ENCODE measurements around the gene APOBEC3B. TPM values are rescaled to one million over a fixed set of nuclear protein-coding genes. Genes with fewer than 3 reads are reported as not detected.
"Not testable (repeated sequence)": the region's sequence is repeated elsewhere in the genome, so short reads cannot be mapped to it uniquely, and the experiment has no call there.

Gene APOBEC3B
- total RNA-seq, 1 donor from 2014 or later: 0.52 TPM

DNA sequence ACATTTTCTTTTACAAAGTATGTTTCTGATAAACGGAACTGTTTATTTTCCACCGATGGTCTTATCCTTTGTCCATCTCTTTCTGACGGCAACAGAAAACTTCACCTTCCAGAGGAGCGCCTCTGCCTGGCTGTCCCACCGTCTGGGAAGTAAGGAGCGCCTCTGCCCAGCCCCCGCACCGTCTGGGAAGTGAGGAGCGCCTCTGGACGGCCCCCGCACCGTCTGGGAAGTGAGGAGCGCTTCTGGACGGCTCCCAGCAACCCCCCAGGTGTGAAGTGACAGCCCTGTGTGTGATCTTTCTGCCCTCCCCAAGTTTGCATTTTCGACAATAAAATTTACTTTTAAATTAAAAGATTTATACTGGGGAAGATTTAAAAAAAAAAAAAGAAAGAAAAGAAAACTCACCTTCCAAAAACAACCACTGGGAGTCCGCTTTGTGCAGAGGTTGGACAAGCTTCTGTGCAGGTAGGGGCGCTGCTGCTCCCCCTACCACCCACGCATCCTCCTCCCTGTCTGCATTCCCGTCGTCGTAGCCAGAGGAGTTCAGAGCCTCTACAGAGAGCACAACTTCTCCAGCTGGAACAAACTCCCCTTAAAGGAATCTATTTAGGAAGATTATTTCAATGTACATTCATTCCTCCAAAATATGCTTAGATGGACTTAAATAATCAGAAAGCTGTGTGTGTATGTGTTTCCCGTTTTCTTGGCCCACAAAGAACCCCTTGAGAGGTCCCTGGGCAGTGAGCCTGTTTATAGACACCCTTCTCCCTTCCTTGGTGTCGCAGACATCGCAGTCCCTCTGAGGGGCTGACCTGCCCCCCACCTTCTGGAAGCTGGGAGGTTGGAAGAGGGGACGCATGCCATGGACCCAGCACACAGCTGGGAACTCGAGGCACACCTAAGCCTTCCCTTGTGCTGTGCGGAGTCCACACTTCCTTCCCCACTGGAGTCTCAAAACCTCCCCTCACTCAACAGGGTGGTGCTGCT is 849 bp upstream of the APOBEC3B start:
- H3K4me3 ChIP-seq: peak overlapping the region; percentile 40
- DNase-seq: no peak

DNA sequence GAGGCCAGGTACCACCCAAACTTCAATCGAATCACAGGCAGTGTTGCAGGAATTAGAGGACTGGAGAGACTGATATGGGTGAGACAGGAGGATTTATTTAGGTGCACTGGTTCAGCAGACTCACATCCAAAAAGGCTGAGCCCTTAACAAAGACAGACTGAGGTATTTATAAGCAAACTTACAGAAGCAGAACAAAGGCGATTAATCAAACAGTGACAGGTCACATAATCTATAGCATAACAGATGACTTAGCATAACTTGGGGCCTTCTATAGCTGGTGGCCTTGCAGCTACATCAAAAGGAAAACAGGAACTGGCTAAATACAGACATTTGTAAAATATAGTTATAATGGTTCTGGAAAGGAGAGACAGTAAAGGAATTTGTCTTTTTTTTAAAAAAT is 2.1 kb downstream of the APOBEC3B start:
- no peak overlapping the region for H3K4me3 ChIP-seq
- TF ChIP-seq, protein P1, sequence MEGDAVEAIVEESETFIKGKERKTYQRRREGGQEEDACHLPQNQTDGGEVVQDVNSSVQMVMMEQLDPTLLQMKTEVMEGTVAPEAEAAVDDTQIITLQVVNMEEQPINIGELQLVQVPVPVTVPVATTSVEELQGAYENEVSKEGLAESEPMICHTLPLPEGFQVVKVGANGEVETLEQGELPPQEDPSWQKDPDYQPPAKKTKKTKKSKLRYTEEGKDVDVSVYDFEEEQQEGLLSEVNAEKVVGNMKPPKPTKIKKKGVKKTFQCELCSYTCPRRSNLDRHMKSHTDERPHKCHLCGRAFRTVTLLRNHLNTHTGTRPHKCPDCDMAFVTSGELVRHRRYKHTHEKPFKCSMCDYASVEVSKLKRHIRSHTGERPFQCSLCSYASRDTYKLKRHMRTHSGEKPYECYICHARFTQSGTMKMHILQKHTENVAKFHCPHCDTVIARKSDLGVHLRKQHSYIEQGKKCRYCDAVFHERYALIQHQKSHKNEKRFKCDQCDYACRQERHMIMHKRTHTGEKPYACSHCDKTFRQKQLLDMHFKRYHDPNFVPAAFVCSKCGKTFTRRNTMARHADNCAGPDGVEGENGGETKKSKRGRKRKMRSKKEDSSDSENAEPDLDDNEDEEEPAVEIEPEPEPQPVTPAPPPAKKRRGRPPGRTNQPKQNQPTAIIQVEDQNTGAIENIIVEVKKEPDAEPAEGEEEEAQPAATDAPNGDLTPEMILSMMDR (IDR thresholded peaks at IDR 0.05): no peak
- no peaks in the 10 kb centered on the region for H3K36me3 ChIP-seq
- no peaks in the 10 kb centered on the region for H3K9me3 ChIP-seq
- peaks cover 3% of the 10 kb centered on the region for H3K4me1 ChIP-seq
- ATAC-seq (no peak), DNase-seq (no peak)
- no peaks in the 10 kb centered on the region for H3K27me3 ChIP-seq
- H3K27ac ChIP-seq: no peak overlapping the region
- intact Hi-C loops (cut with DNase I): no loop called here

More for the DNA sequence above, 849 bp upstream of the APOBEC3B start:
- Histone ChIP-seq H3K27me3 (no peaks in the 10 kb centered on the region), H3K4me1 (peaks cover 3% of the 10 kb centered on the region), H3K27ac (no peak overlapping the region), H3K36me3 (no peaks in the 10 kb centered on the region), H3K9me3 (no peaks in the 10 kb centered on the region)
- TF ChIP-seq, protein P1 (IDR thresholded peaks at IDR 0.05): peak; percentile 16
- peak; percentile 40 for ATAC-seq
- intact Hi-C loops (cut with DNase I): no loop called here

DNA sequence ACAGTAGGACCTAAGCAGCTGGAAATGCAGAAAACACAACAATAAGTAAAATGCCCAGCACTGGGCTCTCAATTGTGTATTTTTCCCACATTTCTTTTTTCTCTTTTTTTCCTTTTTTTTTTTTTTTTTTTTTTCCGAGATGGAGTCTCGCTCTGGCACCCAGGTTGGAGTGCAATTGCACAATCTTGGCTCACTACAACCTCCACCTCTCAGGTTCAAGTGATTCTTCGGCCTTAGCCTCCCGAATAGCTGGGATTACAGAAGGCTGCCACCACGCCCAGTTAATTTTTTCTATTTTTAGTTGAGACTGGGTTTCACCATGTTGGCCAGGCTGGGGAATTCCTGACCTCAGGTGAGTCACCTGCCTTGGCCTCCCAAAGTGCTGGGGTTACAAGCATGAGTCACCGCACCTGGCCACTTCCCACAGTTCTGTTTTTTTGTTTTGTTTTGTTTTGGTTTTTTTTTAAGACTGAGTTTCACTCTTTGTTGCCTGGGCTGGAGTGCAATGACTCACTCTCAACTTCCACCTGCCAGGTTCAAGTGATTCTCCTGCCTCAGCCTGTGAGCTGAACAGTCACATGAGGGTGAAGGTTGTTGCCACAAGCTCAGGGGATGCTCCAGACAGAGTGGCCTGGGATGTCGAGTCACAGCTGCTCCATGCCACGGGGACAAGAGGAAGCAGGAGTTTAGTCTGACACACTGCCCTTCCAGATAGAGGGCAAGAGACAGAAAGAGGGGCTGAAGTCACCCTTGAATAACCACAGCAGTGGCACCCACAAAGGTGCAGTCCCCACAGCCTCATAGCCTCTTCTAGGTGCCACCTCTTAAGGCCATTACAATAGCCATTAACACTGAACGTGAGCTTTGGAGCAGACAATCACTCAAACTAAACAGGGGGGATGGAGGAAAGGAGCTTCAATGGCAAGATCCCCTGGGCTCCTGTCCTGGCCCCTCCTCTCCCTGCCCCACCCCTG is 2.9 kb downstream of the APOBEC3B start:
- H3K27me3 ChIP-seq; H3K9me3 ChIP-seq; H3K4me1 ChIP-seq; H3K36me3 ChIP-seq; intact Hi-C loops (cut with DNase I); H3K27ac ChIP-seq; H3K4me3 ChIP-seq: not testable (repeated sequence)
- peak; percentile 73 for ATAC-seq
- DNase-seq: peak; percentile 71

DNA sequence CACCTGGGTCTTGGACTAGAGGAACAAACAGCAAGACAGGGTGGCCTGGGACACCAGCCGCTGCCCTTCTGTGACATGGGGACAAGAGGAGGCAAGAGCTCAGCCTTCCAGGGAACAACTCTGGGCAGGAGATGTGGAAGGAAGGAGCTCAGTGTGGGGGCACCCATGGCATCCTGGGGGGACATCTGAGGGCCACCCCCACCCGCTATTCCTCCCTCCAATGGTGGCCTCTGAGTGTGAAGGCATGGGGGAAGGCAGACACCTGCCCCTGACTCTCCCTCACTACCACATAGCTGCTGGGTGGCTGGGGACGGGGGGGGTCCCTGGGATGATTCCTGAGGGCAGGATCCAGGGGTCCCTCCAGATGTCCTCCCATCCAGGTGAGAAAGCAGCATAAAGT is 4.5 kb downstream of the APOBEC3B start:
- Histone ChIP-seq H3K27me3 (no peaks in the 10 kb centered on the region), H3K4me3 (no peak overlapping the region), H3K27ac (no peak overlapping the region), H3K4me1 (peaks cover 1% of the 10 kb centered on the region), H3K36me3 (no peaks in the 10 kb centered on the region), H3K9me3 (no peaks in the 10 kb centered on the region)
- TF ChIP-seq, protein P1 (IDR thresholded peaks at IDR 0.05): no peak
- intact Hi-C loops (cut with DNase I): no loop called here
- no peak for DNase-seq
- no peak for ATAC-seq

DNA sequence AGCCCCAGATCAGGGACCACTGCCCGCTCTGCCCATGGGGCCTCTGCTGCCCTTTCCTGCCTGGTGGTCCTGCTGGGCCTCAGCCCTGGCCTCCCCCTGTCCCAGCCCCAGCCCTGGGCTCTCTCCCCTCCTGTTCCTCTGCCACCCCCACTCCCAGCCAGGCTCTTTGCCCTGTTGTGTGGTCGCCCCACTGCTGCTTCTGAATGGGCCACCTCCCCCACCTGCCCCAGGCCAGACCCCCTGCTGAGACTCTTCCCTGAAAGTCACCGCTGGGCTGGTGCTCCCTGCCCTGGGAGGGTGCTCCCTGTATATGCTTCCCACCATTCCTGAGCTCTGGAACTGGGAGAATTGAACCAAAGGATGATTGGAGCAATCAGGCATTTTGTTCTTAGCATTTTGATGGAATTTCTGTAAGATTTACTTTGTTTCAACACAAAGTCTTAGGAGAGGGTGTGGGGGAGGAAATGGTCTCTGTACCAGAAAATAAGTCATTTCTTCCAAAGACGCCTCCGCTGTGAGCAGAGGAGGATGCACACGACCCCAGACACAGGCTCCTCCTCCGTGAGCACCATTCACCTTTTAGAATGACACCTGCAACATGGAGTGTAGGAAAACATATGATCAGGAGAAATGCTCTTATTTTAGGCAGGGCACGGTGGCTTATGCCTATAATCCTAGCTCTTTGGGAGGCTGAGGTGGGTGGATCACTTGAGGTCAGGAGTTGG is 5.2 kb downstream of the APOBEC3B start:
- TF ChIP-seq, protein P1 (IDR thresholded peaks at IDR 0.05): no peak
- Histone ChIP-seq H3K4me1 (no peaks in the 10 kb centered on the region), H3K27ac (no peak overlapping the region), H3K9me3 (no peaks in the 10 kb centered on the region), H3K36me3 (no peaks in the 10 kb centered on the region), H3K27me3 (no peaks in the 10 kb centered on the region), H3K4me3 (no peak overlapping the region)
- no peak for DNase-seq
- ATAC-seq: no peak
- intact Hi-C loops (cut with DNase I): no loop called here
